Measurements from ENCODE around the gene OR8K5.
"Not testable (repeated sequence)": the region's sequence is repeated elsewhere in the genome, so short reads cannot be mapped to it uniquely, and the experiment has no call there.

Gene OR8K5, protein sequence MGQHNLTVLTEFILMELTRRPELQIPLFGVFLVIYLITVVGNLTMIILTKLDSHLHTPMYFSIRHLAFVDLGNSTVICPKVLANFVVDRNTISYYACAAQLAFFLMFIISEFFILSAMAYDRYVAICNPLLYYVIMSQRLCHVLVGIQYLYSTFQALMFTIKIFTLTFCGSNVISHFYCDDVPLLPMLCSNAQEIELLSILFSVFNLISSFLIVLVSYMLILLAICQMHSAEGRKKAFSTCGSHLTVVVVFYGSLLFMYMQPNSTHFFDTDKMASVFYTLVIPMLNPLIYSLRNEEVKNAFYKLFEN

DNA sequence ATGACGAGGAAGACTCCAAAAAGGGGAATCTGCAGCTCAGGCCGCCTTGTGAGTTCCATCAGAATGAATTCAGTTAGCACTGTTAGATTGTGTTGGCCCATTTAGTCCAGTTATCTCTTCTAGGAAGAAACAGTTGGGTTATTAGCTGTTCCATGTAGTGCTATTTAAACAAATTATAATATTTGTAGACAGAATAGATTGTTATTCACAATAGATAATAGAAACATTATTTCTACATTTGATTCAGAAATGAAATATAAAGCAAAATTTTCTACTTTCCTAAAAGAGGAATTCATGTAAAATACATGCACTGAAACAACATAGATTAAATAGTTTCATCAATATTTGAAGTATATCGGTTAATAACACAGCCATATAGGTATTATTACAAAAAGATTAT, at the start of gene OR8K5:
TSS of gene OR8K5 (minus strand) at position 101 of the 400 bp plus-strand sequence. CDS start at position 101, 0 bp downstream.
- no peak for DNase-seq (ENCODE audit: low read depth)
- H3K4me3 ChIP-seq (ENCODE audit: low read depth, low read length), result no peak within 1 kb of the TSS

- no peak overlapping the region for H3K4me3 ChIP-seq (ENCODE audit: low read depth, low read length)
- DNase-seq (ENCODE audit: low read depth), result no peak
Measured at GRCh38 chr11:56207790-56208189, 47.7 kb upstream of the OR8K5 start.

DNA sequence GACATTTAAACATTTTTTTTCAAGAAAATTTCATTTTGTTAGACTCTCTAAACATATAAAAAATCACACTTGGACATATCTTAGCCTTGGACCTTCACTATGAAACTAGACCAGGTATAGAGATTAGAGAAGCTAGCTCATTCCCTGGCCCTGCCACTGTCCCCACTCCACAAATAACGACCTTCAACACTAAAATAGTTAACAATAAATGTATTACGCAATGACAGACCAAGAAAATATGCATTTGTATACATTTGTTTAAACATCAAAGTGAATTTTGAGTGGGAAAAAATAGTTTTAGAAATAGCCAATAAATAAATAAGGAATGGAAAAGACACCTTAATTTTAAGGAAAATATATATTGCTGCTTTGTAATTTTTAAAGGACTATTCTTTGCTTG, 37.2 kb upstream of the OR8K5 start:
- no peak overlapping the region for H3K4me3 ChIP-seq (ENCODE audit: low read depth, low read length)
- no peak for DNase-seq (ENCODE audit: low read depth)

DNA sequence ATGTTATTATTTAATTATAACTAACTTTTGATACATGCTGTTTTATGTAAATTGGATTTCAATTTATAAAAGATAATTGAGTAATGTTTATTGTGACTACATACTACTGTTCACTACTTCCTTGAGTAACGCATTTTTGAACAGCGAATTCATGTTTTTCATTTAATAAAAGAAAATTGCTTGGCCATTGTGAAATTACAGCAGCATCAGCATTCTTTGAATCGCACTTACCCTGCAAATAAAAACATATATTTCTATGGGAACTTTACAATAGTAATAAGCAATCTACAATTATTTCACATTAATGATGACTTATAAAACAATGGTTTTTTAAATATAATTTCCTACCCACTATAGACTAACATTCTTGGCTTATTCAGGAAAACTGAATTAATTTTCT, 36.6 kb upstream of the OR8K5 start:
- no peak overlapping the region for H3K4me3 ChIP-seq (ENCODE audit: low read depth, low read length)
- no peak for DNase-seq (ENCODE audit: low read depth)

DNA sequence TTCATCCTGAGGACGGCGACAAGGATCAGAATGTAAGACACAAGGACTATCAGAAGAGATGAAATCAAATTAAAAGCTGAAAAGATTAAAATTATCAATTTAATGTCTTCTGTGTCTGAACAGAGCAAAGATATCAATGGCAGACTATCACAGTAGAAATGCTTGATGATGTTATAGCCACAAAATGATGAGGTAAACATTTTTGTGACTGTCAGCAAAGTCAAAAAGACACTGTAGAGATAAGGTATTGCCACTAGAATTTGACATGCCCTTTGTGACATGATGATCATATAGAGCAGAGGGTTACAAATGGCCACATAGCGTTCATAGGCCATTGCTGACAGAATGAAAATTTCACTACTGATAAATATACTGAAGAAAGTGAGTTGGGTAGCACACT, 28.5 kb upstream of the OR8K5 start:
- no peak for DNase-seq (ENCODE audit: low read depth)
- no peak overlapping the region for H3K4me3 ChIP-seq (ENCODE audit: low read depth, low read length)

GRCh38 chr11:56183459-56183858, 23.3 kb upstream of the OR8K5 start:
- DNase-seq (ENCODE audit: low read depth), result no peak
- no peak overlapping the region for H3K4me3 ChIP-seq (ENCODE audit: low read depth, low read length)

- H3K4me3 ChIP-seq (ENCODE audit: low read depth, low read length), result no peak within 1 kb of the TSS
- no peak for DNase-seq (ENCODE audit: low read depth)
Measured at GRCh38 chr11:56176318-56176717, 16.2 kb upstream of the OR8K5 start, which contains the start of gene OR5J2. OR5J2 (plus strand) TSS chr11:56176618; CDS start chr11:56176618, 0 bp downstream.

DNA sequence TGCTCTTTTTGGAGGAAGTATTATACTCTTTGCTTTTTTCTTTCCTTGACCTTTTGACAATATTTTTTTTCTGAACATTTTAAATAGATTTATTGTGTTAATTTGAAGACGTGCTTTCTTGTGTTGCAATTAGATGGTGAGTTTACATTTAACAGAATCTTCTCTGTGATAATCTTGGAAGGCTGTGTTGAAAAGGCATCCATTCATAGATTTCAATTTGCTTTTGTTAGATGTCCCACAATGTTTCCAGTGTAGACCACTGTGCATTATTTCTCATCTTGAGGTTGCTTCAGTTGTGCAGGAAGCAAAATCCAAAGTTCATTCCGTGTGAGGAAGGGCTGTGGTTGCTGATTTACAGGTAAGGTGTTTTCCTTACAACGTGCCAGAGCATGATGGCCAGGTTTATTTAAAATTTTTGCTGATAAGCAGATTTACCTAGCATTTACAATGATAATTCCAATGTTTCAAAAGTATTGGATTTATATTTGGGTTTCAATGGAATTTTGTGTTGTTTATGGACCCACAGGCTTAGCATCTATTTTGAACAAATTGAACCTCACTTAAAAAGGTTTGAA, 12.2 kb upstream of the OR8K5 start:
- no peak for DNase-seq (ENCODE audit: low read depth)
- no peak overlapping the region for H3K4me3 ChIP-seq (ENCODE audit: low read depth, low read length)

GRCh38 chr11:56163804-56164203, 3.7 kb upstream of the OR8K5 start:
- H3K4me3 ChIP-seq (ENCODE audit: low read depth, low read length), result no peak overlapping the region
- DNase-seq (ENCODE audit: low read depth), result no peak

GRCh38 chr11:56152333-56152732, 7.8 kb downstream of the OR8K5 start:
- DNase-seq (ENCODE audit: low read depth), result no peak
- H3K4me3 ChIP-seq (ENCODE audit: low read depth, low read length), result no peak overlapping the region

DNA sequence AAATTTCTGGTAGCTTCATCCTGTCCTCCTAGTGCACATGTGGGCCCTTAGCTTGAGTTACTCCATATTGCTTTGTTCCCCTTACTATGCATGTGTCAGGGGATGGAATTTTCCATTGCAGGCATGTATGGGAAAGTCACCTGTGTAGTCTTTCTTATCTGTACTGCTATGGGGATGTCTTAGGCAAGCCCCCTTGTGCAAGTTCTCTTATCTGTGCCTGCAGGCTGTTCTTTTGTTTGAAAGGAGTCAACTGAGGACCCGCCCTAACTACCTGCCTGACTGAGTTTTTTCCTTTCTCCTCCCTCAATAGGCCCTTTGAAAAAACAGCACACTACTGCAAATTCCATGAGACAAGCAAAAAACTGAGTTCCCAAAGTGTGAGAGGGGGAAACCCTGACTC, 8.7 kb downstream of the OR8K5 start:
- DNase-seq (ENCODE audit: low read depth), result no peak

GRCh38 chr11:56143681-56144080, 16.4 kb downstream of the OR8K5 start:
- not testable (repeated sequence) for DNase-seq (ENCODE audit: low read depth)

More for the DNA sequence above, 8.7 kb downstream of the OR8K5 start:
- H3K4me3 ChIP-seq (ENCODE audit: low read depth, low read length), result no peak overlapping the region

GRCh38 chr11:56140151-56140661, 19.9 kb downstream of the OR8K5 start, which contains the start of gene OR8J3:
OR8J3 (minus strand) TSS chr11:56140201; CDS start chr11:56137718, 2,483 bp downstream.
- DNase-seq (ENCODE audit: low read depth), result no peak
- no peak within 1 kb of the TSS for H3K4me3 ChIP-seq (ENCODE audit: low read depth, low read length)

More at GRCh38 chr11:56143681-56144080, 16.4 kb downstream of the OR8K5 start:
- H3K4me3 ChIP-seq (ENCODE audit: low read depth, low read length), result not testable (repeated sequence)

GRCh38 chr11:56122073-56122472, 38.0 kb downstream of the OR8K5 start, which contains the start of gene OR8H3:
OR8H3 (plus strand) TSS chr11:56122373; CDS start chr11:56122373, 0 bp downstream.
- DNase-seq (ENCODE audit: low read depth), result no peak
- H3K4me3 ChIP-seq (ENCODE audit: low read depth, low read length), result no peak within 1 kb of the TSS
